GM12801 (cell line): ENCODE results near the gene DCC.

Source experiments
- CTCF ChIP-seq: IDR thresholded peaks from one replicate; pipeline ENCODE4 v1.5.1; 2011; ENCODE audit warnings: control low read depth; ENCODE audit not compliant: insufficient read length; ENCODE audit errors: extremely low read depth

The DCC gene

DNA sequence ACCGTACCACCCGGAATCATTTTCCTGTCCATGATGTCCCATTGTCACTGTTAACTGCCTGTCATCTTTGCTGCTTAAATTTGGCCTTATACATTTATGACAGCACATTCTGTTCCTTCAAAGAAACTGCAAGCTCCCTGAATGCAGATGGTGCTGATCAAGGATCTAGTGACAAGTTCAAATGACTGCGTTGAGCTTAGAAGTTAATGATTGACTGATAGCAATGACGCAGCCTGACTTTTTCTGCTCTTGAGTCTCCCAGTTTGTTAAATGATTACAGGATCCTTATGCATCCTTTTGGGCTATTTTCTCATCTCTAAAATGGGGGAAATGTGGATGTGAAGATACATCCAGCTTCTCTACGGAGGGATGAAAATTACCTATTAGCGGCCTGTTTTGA lies 159.0 kb downstream of the DCC start:
- TF ChIP-seq CTCF: no peak

GRCh38 chr18:52499644-52500043 lies 159.6 kb downstream of the DCC start:
- no peak for TF ChIP-seq CTCF

DNA sequence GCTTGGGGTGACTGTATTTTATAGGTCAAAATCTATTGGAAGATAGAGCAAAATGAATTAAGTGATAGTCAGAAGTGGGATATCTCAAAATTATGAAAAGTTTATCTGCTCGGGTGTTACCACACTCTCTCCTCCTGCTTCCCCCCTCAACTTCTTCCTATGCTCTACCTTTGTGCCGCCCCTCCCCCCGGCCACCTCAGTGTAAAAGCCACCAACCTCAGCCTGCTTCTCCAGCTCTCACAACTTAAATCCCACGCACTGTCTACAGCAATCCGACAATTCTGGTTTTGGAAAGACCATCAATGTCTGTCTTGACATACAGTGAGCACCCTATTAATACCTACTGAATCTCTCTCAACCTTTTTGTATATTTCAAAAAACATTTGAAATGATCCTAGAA lies 164.6 kb downstream of the DCC start:
- TF ChIP-seq CTCF: no peak

DNA sequence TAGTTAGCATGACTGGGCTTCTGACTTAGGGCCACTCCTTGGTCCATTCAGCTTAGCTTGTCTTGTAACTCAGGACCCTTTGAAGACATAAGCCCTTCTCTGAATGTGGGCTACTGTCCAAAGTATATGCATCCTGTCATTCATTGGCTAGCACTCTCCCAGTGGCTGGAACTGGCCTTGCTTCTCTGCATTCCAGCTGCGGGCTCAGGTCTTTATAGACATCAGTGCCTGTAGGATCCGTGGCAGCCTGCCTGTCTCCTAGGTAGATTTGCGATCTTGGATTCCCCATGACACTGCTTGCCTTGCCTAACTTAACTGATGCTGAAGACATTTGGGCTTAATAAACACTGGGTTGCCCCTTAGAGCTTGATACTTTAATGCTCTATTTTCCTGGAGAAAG lies 170.1 kb downstream of the DCC start:
- TF ChIP-seq CTCF: no peak

DNA sequence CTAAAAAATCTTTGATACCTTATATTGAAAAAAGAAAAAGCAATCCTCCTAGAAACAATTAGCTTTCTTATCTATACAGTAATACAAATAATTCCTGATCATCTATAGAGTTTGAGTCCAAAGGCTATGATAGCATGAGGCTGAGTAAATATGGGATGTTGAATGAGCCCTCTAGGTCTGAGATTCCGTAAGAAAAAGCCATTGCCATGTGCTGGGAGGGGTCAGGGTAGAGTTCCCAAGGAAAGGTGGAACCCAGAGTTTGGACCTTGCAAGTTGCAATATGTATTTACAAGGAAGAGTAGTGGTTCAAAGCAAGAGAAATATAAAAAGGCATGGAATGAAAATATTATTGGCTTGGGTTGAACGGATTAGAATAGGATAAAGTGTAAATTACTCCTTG lies 178.1 kb downstream of the DCC start:
- TF ChIP-seq CTCF: no peak

- no peak for TF ChIP-seq CTCF
These were observed 179.0 kb downstream of the DCC start for GRCh38 chr18:52519021-52519420.

DNA sequence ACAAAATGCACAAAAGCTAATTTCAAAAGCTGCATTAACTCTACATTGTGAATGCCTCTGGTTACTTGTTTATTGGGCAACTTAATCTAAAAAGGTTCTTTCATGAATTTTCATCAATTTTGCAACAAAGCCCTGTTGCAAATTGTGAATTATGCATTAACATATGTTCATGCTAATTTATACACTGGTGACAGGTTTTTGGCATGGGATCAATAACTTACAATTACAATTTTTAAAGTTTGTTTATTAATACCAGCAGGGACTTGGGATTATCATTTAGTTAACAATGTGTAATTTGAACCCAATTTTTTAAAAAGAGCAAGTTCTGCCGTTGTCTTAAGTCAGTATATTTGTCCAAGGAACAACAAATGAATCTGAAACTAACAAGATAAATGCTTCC lies 183.6 kb downstream of the DCC start:
- TF ChIP-seq CTCF: no peak

DNA sequence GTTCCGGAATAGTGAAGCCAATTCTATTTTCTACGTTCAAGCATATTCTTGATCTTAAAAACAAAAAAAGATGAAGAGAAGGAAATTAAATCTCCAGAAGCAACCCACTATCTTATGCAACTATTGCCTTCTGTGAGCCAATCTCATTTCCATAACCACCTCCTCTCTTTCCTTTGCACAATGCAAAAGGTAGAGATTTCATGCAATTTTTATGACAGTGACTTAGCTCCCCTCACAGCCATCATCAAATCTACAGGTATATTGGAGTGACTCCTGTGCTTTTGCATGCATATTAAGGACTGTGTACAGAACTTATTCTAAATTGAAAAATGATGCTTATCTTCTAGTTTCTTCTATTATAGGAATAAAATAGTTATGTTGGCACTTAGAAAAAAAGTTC lies 191.8 kb downstream of the DCC start:
- TF ChIP-seq CTCF: no peak
